Measurements from ENCODE around the gene DESI1.

DESI1 gene

DNA sequence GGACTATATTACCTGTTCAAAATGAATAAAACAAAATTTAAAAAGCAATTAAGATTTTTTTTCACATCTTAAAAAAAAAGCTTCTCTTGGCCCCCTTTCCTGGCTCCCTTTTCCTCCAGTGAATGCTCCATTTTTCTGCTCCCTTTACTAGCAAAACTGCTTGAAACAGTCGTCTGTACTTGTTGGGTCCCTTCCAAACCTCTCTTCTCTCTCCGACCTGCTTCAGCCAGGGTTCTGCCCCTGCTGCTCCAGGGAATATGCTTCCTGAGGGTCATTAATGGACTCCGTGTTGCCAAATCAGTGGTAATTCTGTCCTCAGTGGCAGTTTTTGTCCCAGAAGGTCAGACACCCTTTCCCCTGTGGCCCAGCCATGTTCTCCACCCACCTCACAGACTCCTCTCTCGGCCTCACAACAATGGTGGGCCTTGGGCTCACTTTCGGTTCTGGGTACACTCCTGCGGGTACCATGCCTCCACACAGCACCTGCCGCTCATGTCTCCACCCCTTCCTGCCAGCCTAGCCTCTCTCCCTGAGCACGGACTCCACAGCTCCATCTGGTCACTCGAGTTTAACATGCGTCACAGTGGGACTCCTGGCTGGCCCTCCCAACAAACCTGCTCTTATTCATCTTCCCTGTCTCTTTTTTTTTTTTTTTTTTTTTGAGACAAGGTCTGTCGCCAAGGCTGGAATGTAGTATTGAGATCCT lies 68.8 kb downstream of the DESI1 start:
- Histone ChIP-seq H3K4me2 (ENCODE audit: low read length) (peak overlapping the region; percentile 40; the same call in 1 of the 2 replicates), H3K9ac (ENCODE audit: low read length) (no peak overlapping the region; the same call in 1 of the 2 replicates), H3K36me3 (ENCODE audit: insufficient read depth, low read length) (no peaks in the 10 kb centered on the region), H2AFZ (ENCODE audit: low read length) (no peak overlapping the region), H3K9me3 (ENCODE audit: low read length) (no peaks in the 10 kb centered on the region), H3K4me3 (ENCODE audit: low read depth, low read length, poor library complexity, severe bottlenecking) (no peak overlapping the region), H3K4me1 (ENCODE audit: insufficient read depth, low read length, severe bottlenecking) (peaks cover 5% of the 10 kb centered on the region), H4K20me1 (ENCODE audit: insufficient read depth, low read length) (no peaks in the 10 kb centered on the region), H3K27ac (ENCODE audit: low read depth, low read length, poor library complexity, severe bottlenecking) (no peak overlapping the region), H3F3A (ENCODE audit: insufficient read depth, low read length) (no peaks in the 10 kb centered on the region), H3K27me3 (ENCODE audit: insufficient read depth, low read length) (no peaks in the 10 kb centered on the region), H3K9me2 (ENCODE audit: low read depth, low read length) (no peaks in the 10 kb centered on the region), H3K79me2 (ENCODE audit: insufficient read depth, low read length) (no peaks in the 10 kb centered on the region)
- TF ChIP-seq, protein P1, sequence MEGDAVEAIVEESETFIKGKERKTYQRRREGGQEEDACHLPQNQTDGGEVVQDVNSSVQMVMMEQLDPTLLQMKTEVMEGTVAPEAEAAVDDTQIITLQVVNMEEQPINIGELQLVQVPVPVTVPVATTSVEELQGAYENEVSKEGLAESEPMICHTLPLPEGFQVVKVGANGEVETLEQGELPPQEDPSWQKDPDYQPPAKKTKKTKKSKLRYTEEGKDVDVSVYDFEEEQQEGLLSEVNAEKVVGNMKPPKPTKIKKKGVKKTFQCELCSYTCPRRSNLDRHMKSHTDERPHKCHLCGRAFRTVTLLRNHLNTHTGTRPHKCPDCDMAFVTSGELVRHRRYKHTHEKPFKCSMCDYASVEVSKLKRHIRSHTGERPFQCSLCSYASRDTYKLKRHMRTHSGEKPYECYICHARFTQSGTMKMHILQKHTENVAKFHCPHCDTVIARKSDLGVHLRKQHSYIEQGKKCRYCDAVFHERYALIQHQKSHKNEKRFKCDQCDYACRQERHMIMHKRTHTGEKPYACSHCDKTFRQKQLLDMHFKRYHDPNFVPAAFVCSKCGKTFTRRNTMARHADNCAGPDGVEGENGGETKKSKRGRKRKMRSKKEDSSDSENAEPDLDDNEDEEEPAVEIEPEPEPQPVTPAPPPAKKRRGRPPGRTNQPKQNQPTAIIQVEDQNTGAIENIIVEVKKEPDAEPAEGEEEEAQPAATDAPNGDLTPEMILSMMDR (IDR thresholded peaks at IDR 0.05; ENCODE audit: low read length), result no peak
- TF ChIP-seq EZH2 (IDR thresholded peaks at IDR 0.05; ENCODE audit: borderline replicate concordance, low read length), result no peak

DNA sequence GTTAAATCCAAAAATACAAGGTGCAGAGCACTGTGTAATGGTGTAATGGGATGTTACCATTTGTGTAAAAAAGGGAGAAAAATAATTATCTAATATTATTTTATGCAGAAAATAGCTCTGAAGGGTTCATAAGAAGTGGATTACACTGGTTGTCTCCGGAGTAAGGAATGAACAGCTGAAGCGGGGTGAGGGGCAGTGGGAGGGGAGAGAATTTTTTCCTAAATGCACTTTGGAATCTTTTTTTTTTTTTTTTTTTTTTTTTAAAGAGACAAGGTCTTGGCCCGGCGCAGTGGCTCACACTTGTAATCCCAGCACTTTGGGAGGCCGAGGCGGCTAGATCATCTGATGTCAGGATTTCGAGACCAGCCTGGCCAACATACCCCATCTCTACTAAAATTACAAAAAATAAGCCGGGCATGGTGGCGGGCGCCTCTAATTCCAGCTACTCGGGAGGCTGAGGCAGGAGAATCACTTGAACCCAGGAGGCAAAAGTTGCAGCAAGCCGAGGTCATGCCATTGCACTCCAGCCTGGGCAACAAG lies 69.8 kb downstream of the DESI1 start:
- Histone ChIP-seq H2AFZ (ENCODE audit: low read length) (no peak overlapping the region), H3K79me2 (ENCODE audit: insufficient read depth, low read length) (no peaks in the 10 kb centered on the region), H3K4me2 (ENCODE audit: low read length) (no peak overlapping the region), H4K20me1 (ENCODE audit: insufficient read depth, low read length) (no peaks in the 10 kb centered on the region), H3F3A (ENCODE audit: insufficient read depth, low read length) (no peaks in the 10 kb centered on the region), H3K27me3 (ENCODE audit: insufficient read depth, low read length) (no peaks in the 10 kb centered on the region), H3K4me1 (ENCODE audit: insufficient read depth, low read length, severe bottlenecking) (peaks cover 5% of the 10 kb centered on the region), H3K9ac (ENCODE audit: low read length) (no peak overlapping the region), H3K4me3 (ENCODE audit: low read depth, low read length, poor library complexity, severe bottlenecking) (no peak overlapping the region), H3K9me2 (ENCODE audit: low read depth, low read length) (no peaks in the 10 kb centered on the region), H3K27ac (ENCODE audit: low read depth, low read length, poor library complexity, severe bottlenecking) (no peak overlapping the region), H3K36me3 (ENCODE audit: insufficient read depth, low read length) (no peaks in the 10 kb centered on the region), H3K9me3 (ENCODE audit: low read length) (no peaks in the 10 kb centered on the region)
- TF ChIP-seq, protein P1 (IDR thresholded peaks at IDR 0.05; ENCODE audit: low read length), result no peak
- TF ChIP-seq EZH2 (IDR thresholded peaks at IDR 0.05; ENCODE audit: borderline replicate concordance, low read length), result no peak

DNA sequence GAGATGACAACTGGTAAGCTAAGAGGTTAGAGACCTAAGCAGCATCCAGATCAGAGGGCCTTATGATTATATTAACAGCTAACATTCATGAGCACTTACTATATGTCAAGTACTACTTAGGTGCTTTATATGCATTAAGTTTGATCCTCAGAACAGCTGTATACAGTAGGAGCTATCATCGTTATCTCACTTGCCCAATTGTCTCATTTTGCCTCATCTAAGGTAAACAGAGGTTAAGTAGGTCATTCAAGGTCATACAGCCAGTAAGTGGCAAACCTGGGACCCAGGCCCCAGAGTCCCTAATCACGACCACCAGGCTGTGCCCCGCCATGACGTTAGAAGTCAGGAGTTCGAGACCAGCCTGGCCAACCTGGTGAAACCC lies 72.0 kb downstream of the DESI1 start:
- no peak overlapping the region for H3K4me2 ChIP-seq (ENCODE audit: low read length)
- no peaks in the 10 kb centered on the region for H3K9me2 ChIP-seq (ENCODE audit: low read depth, low read length)
- H3K9ac ChIP-seq (ENCODE audit: low read length), result no peak overlapping the region
- peaks cover 16% of the 10 kb centered on the region for H3K4me1 ChIP-seq (ENCODE audit: insufficient read depth, low read length, severe bottlenecking)
- H3K9me3 ChIP-seq (ENCODE audit: low read length), result no peaks in the 10 kb centered on the region
- peaks cover 3% of the 10 kb centered on the region for H3K79me2 ChIP-seq (ENCODE audit: insufficient read depth, low read length)
- H3K27me3 ChIP-seq (ENCODE audit: insufficient read depth, low read length), result no peaks in the 10 kb centered on the region
- no peak overlapping the region for H2AFZ ChIP-seq (ENCODE audit: low read length)
- no peak for TF ChIP-seq EZH2 (IDR thresholded peaks at IDR 0.05; ENCODE audit: borderline replicate concordance, low read length)
- TF ChIP-seq, protein P1 (IDR thresholded peaks at IDR 0.05; ENCODE audit: low read length), result no peak
- H3K36me3 ChIP-seq (ENCODE audit: insufficient read depth, low read length), result no peaks in the 10 kb centered on the region
- no peaks in the 10 kb centered on the region for H3F3A ChIP-seq (ENCODE audit: insufficient read depth, low read length)
- no peaks in the 10 kb centered on the region for H4K20me1 ChIP-seq (ENCODE audit: insufficient read depth, low read length)
- no peak overlapping the region for H3K27ac ChIP-seq (ENCODE audit: low read depth, low read length, poor library complexity, severe bottlenecking)
- H3K4me3 ChIP-seq (ENCODE audit: low read depth, low read length, poor library complexity, severe bottlenecking), result no peak overlapping the region
